ENCODE results near the gene WDR88.

GRCh38 chr19:33143897-33144405 lies 12.0 kb downstream of the WDR88 start:
- TF ChIP-seq CTCF (IDR thresholded peaks at IDR 0.05; ENCODE audit: low read depth, low read length, poor library complexity, severe bottlenecking) (peak; percentile 93), EZH2phosphoT487 (IDR thresholded peaks at IDR 0.05; ENCODE audit: borderline replicate concordance, low read length) (no peak)

All from DOHH2 (cell line).